Colonic mucosa (tissue), 4 donors: ENCODE results near the gene OR4D9. TPM values are rescaled to one million over a fixed set of nuclear protein-coding genes. Genes with fewer than 3 reads are reported as not detected.
A peak's percentile ranks its signal among the peaks of the same experiment; 100 is the strongest.

Experiments
- DNase-seq: peaks from one replicate; pipeline ENCODE4 v3.0.0-alpha.2; 2020
- H3K27ac ChIP-seq: fragments of 200-600 bp; one replicate; pipeline ENCODE4 v1.8.0; 2021
- H3K27me3 ChIP-seq: fragments of 200-600 bp; one replicate; pipeline ENCODE4 v1.8.0; 2021
- H3K36me3 ChIP-seq: fragments of 200-600 bp; one replicate; pipeline ENCODE4 v1.8.0; 2021
- H3K4me1 ChIP-seq: fragments of 200-600 bp; one replicate; pipeline ENCODE4 v1.8.0; 2021; ENCODE audit warnings: mild to moderate bottlenecking
- H3K4me3 ChIP-seq: fragments of 200-600 bp; one replicate; pipeline ENCODE4 v1.8.0; 2021
- H3K9ac ChIP-seq, 2 donors: one replicate each; pipeline ENCODE4 v1.7.0; 2013; ENCODE audit warnings: control low read depth in 2 of 2, low read depth in 2 of 2, low read length in 2 of 2
- H3K9me3 ChIP-seq: fragments of 200-600 bp; one replicate; pipeline ENCODE4 v1.8.0; 2021
- CTCF ChIP-seq: fragments of 200-600 bp; IDR thresholded peaks from one replicate; pipeline ENCODE4 v1.8.0; 2022; ENCODE audit warnings: antibody characterized with exemption, mild to moderate bottlenecking
- intact Hi-C: fragments of 100-400 bp; cut with DNase I; formaldehyde crosslinking; loops from one replicate; pipeline ENCODE4 v1.14.1; 2022
- total RNA-seq, 2 donors: library from RNA; stranded (reverse); fragmentation: NEBNext Ultra II Directional in 1 of 2; extraction: Animal tissue kit (Norgen Biotek cat#: 25700) in 1 of 2; gene quantifications; one replicate each; pipeline ENCODE4 v1.2.1, GENCODE V29; 2021
- donor health status: healthy.
- donor health status: DM: no; HTN: no; CAD: no.
- donor health status: DM: no; HTN: no; CAD: no.

The OR4D9 gene
- total RNA-seq, 2 donors from 2014 or later, result not detected

DNA sequence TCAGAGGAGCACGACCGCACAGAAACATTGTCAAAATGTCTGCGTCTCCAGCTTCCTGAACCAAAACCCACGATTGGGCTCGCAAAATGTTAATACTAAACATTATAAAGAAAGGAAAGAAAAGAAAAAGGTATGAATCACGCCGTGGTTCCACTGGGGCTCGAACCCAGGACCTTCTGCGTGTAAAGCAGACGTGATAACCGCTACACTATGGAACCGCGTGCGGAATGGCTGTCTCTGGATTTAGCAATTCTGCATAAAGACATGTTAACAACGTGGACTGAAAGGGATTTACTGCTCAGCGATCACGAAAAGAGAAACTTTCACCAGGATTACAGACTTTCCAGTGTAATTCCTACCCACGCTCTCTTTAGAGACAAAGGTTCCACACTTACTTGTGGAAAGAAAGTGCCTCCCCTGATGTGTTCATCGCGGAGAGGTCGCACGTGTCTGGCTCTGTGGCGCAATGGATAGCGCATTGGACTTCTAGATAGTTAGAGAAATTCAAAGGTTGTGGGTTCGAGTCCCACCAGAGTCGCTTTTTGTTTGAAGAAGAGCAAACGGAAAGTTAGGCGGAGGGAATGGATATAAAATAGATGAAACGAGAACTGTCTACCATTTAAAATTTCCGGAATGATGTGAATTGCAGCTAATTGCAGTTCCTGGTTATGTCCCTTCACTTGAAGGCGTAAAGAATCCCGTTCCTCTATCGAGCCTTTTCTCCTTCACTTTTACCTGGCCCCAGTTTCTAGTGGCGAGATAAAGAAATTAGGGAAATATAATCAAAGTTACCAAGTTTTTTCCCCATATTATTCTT, 39.7 kb downstream of the OR4D9 start:
- intact Hi-C loops, result no loop called here
- H3K4me3 ChIP-seq, result peak overlapping the region; percentile 59
- H3K27me3 ChIP-seq, result no peaks in the 10 kb centered on the region
- peak overlapping the region; percentile 83 for H3K27ac ChIP-seq
- H3K36me3 ChIP-seq, result no peaks in the 10 kb centered on the region
- H3K9me3 ChIP-seq, result no peaks in the 10 kb centered on the region
- H3K4me1 ChIP-seq, result no peaks in the 10 kb centered on the region
- H3K9ac ChIP-seq, result peak overlapping the region; percentile 56 to 70
- TF ChIP-seq CTCF, result no peak
- peak; percentile 84 for DNase-seq

GRCh38 chr11:59551659-59552521, 40.6 kb downstream of the OR4D9 start:
- intact Hi-C loops, result no loop called here
- peak overlapping the region; percentile 59 for H3K4me3 ChIP-seq
- no peaks in the 10 kb centered on the region for H3K4me1 ChIP-seq
- H3K9ac ChIP-seq, result peak overlapping the region; percentile 56 to 70
- peak overlapping the region; percentile 83 for H3K27ac ChIP-seq
- no peaks in the 10 kb centered on the region for H3K27me3 ChIP-seq
- DNase-seq, result no peak
- no peak for TF ChIP-seq CTCF
- H3K36me3 ChIP-seq, result no peaks in the 10 kb centered on the region
- no peaks in the 10 kb centered on the region for H3K9me3 ChIP-seq

DNA sequence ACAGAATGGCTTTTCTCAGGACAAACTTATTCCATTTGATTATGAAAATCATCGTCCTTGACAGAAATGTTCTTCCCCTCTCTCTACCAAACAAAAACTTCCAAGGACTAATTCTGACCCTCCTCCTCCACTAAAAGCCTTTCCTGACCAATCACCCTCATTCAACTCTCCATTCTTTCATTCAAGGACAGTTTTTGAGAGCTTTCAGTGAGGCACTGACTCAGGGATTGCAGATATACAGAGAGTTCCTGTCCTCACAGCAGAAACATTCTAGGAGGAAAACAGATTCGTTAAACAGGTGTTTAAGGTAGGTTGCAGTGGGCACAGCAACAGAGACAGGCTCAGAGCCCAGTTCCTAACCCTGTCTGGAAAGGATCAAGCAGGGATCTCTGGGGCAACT, 41.5 kb downstream of the OR4D9 start:
- Histone ChIP-seq H3K9ac (no peak overlapping the region), H3K4me1 (no peaks in the 10 kb centered on the region), H3K4me3 (no peak overlapping the region), H3K27me3 (no peaks in the 10 kb centered on the region), H3K27ac (no peak overlapping the region), H3K9me3 (no peaks in the 10 kb centered on the region), H3K36me3 (no peaks in the 10 kb centered on the region)
- no peak for TF ChIP-seq CTCF
- intact Hi-C loops, result no loop called here
- no peak for DNase-seq

DNA sequence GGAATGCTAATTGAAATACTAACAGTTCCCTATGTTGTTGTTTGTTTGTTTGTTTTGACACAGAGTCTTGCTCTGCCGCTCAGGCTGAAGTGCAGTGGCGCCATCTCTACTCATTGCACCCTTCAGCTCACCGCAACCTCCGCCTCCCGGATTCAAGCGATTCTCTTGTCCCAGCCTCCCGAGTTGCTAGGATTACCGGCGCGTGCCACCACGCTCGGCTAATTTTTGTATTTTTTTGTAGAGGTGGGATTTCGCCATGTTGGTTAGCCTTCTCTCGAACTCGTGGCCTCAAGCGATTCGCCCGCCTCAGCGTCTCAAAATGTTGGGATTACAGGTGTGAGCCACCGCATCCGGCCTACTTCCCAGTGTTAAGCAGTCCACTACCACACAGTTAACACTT, 42.0 kb downstream of the OR4D9 start:
- H3K27ac ChIP-seq, result no peak overlapping the region
- DNase-seq, result no peak
- no peaks in the 10 kb centered on the region for H3K27me3 ChIP-seq
- no peaks in the 10 kb centered on the region for H3K4me1 ChIP-seq
- TF ChIP-seq CTCF, result no peak
- H3K4me3 ChIP-seq, result no peak overlapping the region
- intact Hi-C loops, result no loop called here
- no peaks in the 10 kb centered on the region for H3K9me3 ChIP-seq
- no peaks in the 10 kb centered on the region for H3K36me3 ChIP-seq
- H3K9ac ChIP-seq, result no peak overlapping the region

DNA sequence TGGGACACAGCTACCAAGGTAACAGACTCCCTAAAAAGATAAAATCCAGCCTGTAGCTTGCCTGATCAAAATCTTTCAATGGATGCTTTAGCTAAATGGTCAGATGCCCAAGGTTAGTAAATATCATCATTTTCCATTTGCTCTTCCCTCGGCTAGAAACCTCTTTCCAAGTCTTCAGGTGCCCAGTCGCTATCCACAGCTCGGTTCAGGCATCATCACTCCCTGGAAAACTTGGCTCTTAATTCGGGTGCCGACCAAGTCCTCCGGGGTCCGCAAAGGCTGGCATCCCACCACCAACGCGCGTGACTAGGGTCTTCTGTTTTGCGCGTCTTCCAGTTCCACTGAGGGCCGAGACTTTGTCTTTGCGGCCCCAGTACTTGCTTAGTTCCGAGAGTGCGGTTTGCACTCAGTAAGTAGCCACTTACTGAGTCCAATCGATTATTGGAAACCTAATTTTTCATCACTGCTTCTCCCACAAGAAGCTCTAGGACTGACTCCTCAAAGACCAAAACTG, 44.3 kb downstream of the OR4D9 start:
- Histone ChIP-seq H3K27me3 (no peaks in the 10 kb centered on the region), H3K9ac (peak overlapping the region in 1 of 2 donors; percentile 17), H3K4me3 (no peak overlapping the region), H3K9me3 (no peaks in the 10 kb centered on the region), H3K36me3 (no peaks in the 10 kb centered on the region), H3K4me1 (no peaks in the 10 kb centered on the region), H3K27ac (no peak overlapping the region)
- DNase-seq, result no peak
- no peak for TF ChIP-seq CTCF
- intact Hi-C loops, result no loop called here
